ENCODE results near the gene ADARB1.

Gene ADARB1

DNA sequence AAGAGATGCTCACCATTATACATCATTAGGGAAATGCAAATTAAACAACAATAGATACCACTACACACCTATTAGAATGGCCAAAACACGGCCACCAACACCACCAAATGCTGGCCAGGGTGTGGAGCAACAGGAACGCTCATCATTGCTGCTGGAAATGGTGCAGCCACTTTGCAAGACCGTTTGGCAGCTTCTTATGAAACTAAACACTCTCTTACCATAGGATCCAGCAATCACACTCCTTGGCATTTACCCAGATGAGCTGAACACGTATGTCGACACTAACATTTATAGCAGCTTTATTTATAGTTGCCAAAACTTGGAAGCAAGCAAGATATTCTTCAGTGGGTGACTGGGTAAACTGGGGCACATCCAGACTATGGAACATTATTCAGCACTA is 28.9 kb upstream of the ADARB1 start:
- no peak for DNase-seq (ENCODE audit: extremely low spot score)
- TF ChIP-seq, protein P1, sequence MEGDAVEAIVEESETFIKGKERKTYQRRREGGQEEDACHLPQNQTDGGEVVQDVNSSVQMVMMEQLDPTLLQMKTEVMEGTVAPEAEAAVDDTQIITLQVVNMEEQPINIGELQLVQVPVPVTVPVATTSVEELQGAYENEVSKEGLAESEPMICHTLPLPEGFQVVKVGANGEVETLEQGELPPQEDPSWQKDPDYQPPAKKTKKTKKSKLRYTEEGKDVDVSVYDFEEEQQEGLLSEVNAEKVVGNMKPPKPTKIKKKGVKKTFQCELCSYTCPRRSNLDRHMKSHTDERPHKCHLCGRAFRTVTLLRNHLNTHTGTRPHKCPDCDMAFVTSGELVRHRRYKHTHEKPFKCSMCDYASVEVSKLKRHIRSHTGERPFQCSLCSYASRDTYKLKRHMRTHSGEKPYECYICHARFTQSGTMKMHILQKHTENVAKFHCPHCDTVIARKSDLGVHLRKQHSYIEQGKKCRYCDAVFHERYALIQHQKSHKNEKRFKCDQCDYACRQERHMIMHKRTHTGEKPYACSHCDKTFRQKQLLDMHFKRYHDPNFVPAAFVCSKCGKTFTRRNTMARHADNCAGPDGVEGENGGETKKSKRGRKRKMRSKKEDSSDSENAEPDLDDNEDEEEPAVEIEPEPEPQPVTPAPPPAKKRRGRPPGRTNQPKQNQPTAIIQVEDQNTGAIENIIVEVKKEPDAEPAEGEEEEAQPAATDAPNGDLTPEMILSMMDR (IDR thresholded peaks at IDR 0.05; ENCODE audit: control extremely low read depth, extremely low read depth, low read depth, missing control alignments): no peak
- ChIA-PET CTCF (interaction anchor here (1.1 to 1.6 kb wide), 2 partner anchors 29 to 83 kb away, joined by 4 read pairs; no protein-coding TSS in a partner anchor), POLR2A (no interaction called here)

DNA sequence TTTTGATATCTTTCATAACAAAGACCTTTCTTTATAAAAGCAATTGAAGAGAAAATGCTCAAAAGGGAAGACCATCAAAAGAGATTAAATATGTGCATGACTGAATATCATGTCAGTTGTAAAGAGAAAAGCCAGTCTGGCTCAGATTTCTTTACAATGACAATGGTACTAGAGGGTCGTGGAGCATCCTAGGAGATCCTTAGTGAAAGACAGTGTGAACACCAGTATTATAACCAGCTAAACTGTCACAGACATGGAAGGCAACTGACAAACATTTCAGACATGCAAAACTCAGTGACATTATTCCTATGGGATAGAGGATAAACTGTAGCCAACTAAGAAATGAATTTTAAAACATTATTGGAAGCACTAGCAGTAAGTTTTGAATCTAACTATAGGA is 27.1 kb upstream of the ADARB1 start:
- no peak for DNase-seq (ENCODE audit: extremely low spot score)
- TF ChIP-seq, protein P1 (IDR thresholded peaks at IDR 0.05; ENCODE audit: control extremely low read depth, extremely low read depth, low read depth, missing control alignments): no peak
- CTCF ChIA-PET: interaction anchor here (2.0 kb wide), 1 partner anchor 10 kb away, joined by 6 read pairs; no protein-coding TSS in a partner anchor
- POLR2A ChIA-PET: no interaction called here

DNA sequence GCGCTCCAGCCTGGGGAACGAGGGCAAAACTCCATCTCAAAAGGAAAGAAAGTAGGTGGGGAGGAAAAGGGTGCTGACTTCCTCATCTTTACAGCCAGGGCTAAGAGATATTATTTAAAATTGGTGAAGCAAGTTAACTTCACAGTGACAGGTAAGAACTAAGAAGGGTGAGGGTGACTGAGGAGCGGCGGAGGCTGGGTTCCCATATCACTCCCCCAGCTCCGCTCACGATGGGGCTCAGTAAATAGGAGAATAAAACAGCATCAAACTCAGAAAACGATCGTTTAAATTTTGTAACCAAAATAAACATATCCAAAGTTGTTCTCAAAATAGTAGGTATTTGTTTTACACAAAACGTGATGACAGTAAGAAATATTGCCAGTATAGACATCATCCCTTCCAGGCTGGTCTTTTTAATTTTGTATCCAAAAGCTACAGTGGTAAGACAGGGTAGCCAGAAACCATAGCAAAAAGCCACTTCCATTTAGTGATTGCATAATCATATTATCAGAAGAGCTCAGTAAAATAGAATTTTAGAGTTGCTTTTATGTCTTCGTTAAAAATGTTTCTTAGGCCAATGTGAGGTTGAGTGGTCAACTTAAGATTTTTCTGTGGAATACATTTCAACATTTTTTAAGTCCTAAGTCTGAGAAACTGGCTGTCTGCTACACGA is 26.2 kb upstream of the ADARB1 start:
- TF ChIP-seq, protein P1 (IDR thresholded peaks at IDR 0.05; ENCODE audit: control extremely low read depth, extremely low read depth, low read depth, missing control alignments): no peak
- DNase-seq (ENCODE audit: extremely low spot score): no peak
- ChIA-PET CTCF (interaction anchor here (1.0 to 2.0 kb wide), 2 partner anchors 11 to 90 kb away, joined by 3 to 6 read pairs; no protein-coding TSS in a partner anchor), POLR2A (no interaction called here)

DNA sequence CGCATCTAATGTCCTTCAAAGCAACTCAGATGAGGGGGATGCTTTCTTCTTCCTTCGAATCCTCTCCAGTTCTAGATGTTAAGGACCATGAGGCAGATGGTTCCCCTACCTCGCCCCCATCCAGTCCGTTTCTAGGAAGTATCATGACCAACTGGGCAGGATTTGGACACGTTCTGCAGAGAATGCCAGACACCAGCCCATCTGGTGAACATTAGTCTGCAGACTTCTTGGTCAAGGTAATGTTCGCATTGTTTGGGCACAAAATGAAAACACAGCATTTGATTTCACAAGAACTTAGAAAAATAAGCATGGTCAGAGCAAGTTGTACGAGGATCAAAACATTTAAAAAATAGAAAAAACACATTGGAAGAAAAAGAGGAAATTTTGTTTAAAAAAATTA is 25.4 kb upstream of the ADARB1 start:
- TF ChIP-seq, protein P1 (IDR thresholded peaks at IDR 0.05; ENCODE audit: control extremely low read depth, extremely low read depth, low read depth, missing control alignments): no peak
- DNase-seq (ENCODE audit: extremely low spot score): no peak
- ChIA-PET CTCF (interaction anchor here (2.0 kb wide), 1 partner anchor 12 kb away, joined by 6 read pairs; no protein-coding TSS in a partner anchor), POLR2A (no interaction called here)

DNA sequence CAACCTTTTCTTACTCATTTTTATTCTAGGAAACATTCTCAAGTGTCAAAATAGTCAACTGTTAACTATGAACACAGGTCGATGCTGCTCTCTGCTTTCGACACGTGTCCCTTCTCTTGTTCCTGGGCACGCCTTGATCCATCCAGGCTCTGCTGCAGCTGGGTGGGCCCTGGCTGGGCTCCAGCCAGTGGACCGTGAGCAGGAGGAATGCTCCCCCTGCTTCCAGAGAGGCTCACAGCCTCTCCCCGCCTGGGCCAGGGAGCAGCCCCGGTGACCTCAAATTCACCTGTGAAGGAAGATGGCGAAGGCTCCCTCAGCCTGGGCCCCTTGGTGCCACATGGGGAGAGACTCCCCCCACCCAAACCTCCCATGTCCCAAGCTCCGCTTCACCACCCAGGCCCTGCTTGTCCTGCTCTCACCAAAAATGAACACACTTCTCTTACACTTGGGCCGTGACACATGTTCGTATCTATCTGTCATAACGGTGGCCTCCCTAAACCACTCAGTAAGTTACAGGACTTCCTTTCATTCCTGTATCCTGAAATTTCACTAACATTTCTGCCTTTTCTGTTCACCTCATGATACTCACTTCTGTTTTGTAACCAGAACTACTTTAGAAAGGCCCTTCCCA is 24.6 kb upstream of the ADARB1 start:
- TF ChIP-seq, protein P1 (IDR thresholded peaks at IDR 0.05; ENCODE audit: control extremely low read depth, extremely low read depth, low read depth, missing control alignments): no peak
- ChIA-PET CTCF (no interaction called here), POLR2A (no interaction called here)
- no peak for DNase-seq (ENCODE audit: extremely low spot score)

DNA sequence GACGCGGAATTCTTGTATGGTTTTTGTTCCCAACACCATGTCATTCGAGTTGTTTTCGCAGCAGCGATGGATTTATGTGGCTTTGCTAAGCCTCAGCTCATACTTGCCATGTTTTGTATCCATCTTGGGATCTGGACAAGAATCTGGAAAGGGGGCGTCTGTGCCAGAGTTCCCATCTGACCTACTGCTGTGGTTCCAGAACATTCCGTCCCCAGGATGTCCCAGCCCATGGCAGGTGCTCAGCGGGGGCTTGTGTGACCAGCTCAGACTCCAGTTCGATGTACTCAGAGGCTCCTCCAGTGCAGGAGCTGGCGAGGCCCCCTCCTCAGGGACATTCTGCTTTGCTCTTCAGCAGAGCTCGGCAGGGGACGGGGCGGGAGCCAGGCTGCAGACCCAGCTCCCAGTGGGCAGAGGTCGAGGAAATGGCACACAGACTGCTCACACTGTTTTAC is 24.0 kb upstream of the ADARB1 start:
- ChIA-PET POLR2A (no interaction called here), CTCF (no interaction called here)
- no peak for DNase-seq (ENCODE audit: extremely low spot score)
- TF ChIP-seq, protein P1 (IDR thresholded peaks at IDR 0.05; ENCODE audit: control extremely low read depth, extremely low read depth, low read depth, missing control alignments): no peak

All from GM10248 (cell line).